GM18909 (cell line): ENCODE measurements around the gene COL16A1.

ENCODE experiments used
- ATAC-seq: cut with Tn5 transposase; IDR thresholded peaks from one replicate; pipeline ENCODE4 v1.9.1; 2021; ENCODE audit warnings: mild to moderate bottlenecking; ENCODE audit not compliant: unreplicated experiment, poor library complexity

COL16A1 gene

DNA sequence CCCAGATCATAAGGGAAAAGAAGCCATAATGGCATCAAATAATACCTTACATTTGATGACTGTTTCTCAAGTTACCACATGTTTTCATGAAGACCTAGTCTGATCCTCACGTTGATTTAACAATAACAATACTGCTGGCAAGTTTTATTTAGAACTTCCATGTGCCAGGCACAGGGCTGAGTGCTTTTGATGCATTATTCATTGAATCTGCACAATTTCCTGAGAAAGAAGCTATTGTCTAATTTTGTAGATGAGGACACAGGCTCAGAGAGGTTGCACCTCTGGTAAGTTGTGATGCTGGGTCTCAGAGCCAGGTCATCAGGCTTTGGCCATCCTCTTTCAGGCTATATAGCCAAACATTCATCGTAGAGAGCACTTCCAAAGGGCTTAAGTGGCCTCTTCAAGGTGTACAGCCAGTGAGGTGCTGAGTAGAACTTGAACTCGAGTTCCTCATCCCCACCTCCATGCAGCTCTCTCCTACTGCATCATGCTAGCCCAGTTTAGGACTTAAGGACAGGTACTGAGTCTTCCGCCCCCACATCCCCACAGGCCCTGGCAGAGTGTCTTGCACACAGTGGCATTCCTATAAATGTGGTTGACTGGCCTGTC, 50.8 kb downstream of the COL16A1 start:
- ATAC-seq: no peak

GRCh38 chr1:31651766-31652165, 52.1 kb downstream of the COL16A1 start:
- no peak for ATAC-seq

DNA sequence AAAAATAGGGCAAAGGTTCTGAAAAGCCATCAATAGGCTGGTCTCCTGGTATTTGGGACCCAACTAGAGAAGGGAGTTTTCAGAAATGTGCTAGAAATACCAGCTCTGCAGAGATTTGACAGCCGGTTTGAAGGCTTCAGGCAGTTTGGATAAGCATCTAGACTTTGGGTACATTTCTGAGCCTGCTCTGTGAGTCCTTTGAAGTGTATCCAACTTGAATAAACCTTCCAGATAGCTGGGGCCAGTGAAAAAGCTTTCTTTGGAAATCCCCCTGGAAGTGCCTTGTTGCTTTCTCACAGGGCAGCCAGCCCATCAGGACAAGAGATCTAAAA, 52.8 kb downstream of the COL16A1 start:
- ATAC-seq: no peak

DNA sequence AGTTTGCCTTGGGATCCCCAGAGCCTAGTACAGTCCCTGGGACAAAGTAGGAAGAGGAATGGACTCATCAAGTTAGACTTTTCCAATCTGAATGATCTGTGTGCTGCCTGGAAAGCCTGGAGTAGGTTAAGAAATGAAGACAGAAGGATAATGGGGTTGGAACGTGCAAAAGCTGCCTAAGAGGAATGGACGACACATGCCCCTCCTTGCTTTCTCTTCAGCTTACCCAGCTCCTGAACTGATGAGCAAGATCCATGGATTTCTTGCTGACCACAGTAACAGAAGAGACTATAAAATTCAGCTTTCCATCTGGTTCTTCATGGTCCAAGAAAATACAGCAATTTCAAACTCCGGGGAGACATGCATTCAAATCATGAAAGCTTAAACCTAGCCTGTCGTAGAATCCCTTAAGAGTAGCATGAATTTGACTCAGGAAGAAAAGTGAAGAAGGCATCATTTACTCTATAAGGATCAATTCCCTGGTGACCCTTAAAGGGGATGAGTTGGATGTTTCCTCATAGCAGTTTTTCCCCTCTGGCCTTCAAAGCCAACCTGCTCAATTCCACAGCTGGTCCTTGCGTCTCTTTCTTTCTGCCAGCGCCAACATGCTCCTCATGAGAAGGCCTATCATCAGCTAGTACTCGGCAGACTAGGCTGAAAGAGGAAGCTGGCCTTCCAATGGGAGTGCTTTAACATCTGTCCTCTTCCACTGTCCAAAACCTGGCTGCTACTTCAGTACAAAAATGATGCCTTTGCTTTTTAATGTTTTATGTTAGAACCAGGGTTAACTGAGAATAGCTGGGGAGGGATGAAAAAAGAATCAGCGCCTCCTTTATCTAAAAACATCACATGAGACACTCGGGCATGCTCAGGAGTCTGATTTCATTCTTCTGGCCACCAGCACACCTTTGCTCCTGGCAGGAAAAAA, 53.4 kb downstream of the COL16A1 start:
- no peak for ATAC-seq

DNA sequence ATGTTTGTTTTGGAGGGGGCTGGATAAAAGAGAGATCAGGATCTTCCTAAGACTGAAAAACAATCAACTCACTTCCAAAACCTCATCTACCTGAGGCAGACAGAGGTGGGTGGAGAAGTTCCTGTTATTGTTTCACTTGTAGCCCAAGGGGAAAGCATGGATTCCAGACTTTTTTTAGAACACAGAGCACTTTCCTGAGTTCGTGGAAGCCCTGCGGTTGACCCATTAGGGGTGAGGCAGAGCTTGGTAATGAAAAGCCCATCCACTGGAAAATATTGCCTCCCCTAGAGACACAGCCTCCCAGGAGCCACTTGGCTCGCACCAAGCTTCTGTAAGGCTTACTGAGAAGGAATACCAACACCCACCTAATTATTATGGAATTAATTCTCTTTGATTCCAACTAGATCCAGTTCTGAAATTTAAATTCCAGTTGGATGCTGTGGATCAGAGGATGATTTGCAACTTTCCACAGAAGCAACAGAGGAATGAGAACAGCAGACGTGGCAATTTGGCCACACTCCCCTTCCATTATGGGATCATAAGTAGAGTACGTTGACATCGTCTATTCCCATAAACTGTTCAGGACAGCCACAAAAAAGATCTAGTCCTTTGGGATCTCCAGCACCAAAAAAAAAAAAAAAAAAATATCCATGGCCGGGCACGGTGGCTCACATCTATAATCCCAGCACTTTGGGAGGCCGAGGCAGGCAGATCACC, 55.0 kb downstream of the COL16A1 start:
- ATAC-seq: no peak

DNA sequence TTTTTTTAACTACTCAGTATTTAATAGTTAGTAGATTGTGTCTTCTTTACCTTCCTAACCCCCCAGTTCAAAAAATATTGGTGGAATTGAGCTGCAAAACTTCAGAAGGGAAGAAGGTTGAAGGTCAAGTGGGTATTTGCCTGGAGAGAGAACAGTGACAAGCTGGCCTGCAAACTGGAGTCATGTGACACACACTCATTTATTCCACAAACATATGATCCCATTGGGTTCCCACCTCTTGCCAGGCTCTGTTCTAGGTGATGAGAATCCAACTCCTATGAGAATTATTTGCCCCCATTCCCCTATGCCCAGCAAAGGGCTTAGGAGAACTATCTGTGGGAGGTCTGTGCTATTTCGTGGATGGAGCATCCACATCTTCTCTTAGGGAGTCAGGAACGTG, 55.6 kb downstream of the COL16A1 start:
- no peak for ATAC-seq

DNA sequence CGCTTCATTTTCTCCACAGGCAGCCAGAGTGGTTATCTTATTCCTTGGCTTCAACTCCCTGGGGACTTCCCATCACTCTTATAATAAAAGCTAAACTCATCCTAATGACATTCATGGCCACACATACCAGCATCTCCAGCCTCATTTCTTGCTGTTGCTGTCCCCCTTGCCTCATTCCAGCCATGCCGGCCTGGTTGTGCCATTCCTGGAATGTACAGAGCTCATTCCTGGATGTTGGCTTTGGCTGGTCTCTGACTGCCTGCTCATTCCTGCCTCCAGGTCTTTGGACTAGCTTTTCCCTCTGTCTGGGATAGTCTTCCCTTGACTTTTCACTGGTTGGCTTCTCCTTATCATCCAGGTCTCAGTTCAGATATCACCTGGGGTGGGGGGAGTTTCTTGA, 56.7 kb downstream of the COL16A1 start:
- ATAC-seq: no peak

DNA sequence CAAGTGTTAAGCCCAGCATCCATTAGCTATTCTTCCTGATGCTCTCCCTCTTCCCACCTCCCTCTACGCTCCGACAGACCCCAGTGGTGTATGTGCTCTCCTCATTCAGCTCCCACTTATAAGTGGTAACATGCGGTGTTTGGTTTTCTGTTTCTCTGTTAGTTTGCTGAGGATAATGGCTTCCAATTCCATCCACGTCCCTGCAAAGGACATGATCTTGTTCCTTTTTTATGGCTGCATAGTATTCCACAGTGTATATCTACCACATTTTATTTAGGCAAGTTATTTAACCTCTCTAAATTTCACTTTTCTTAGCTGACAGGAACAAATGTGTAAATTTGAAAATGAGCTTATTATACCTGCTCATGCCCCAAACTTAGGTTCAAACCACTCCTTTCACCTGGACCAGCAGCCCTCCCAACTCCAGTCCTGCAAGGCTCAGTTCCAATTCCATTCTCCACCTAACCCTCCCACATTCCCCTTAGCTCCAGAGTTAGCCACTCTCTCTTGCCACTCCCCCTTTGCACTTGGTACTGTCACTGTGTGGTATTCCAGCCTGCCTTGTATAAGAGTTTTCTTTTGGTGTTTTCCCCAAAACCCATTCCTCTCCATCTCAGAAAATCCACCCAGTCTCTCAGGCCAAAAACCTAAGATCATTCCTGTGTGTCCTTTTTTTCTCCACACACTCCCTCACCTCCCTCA, 57.4 kb downstream of the COL16A1 start:
- no peak for ATAC-seq

GRCh38 chr1:31645274-31645568, 58.6 kb downstream of the COL16A1 start:
- ATAC-seq: no peak

GRCh38 chr1:31644560-31645273, 59.1 kb downstream of the COL16A1 start, which contains the start of gene PEF1:
Gene PEF1 (minus strand): TSS chr1:31644876. CDS start chr1:31644864, 12 bp downstream.
- ATAC-seq: peak; percentile 91

- no peak for ATAC-seq
These were observed 59.7 kb downstream of the COL16A1 start for GRCh38 chr1:31643976-31644559.

- no peak for ATAC-seq
These were observed 60.9 kb downstream of the COL16A1 start for GRCh38 chr1:31642897-31643296.

DNA sequence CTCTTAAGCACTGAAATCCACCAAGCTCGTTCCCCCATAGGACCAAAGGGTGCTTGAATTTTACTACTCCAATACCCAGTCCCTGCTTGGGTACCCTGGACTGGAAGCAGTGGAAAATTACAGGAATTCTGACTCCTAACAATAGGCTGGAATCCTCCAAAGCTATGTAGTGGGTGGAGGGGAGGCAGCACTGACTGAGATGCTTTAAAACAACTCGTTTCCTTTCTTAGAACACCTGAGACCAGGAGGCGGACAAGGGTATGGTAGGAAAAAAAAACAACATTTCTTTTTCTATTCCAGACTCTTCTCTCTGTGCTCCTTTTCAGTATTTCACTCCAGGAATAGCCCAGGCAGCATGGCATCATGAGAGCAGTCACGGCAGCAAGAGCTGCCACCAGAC, 61.5 kb downstream of the COL16A1 start:
- no peak for ATAC-seq

GRCh38 chr1:31640964-31641363, 62.9 kb downstream of the COL16A1 start:
- ATAC-seq: no peak

DNA sequence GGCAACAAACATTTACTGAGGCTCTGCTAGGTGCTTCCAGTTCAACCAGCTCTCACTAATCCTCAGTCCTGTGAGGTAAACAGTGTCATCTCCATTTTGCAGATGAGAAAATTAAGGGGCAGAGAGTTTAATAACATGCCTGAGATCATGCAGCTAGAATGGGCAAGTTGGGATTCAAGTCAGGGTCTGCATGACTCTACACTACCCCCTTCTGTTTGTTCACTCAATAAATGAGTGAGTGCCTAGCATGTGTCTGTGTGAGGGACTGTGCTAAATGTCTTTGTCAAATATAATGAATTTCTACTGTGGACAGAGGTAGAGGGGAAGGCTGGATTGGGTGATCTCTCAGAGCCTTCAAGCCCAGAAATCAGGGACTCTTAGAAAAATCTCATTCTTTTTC, 63.6 kb downstream of the COL16A1 start:
- no peak for ATAC-seq

- ATAC-seq: no peak
These were observed 64.3 kb downstream of the COL16A1 start for GRCh38 chr1:31639543-31639942.

DNA sequence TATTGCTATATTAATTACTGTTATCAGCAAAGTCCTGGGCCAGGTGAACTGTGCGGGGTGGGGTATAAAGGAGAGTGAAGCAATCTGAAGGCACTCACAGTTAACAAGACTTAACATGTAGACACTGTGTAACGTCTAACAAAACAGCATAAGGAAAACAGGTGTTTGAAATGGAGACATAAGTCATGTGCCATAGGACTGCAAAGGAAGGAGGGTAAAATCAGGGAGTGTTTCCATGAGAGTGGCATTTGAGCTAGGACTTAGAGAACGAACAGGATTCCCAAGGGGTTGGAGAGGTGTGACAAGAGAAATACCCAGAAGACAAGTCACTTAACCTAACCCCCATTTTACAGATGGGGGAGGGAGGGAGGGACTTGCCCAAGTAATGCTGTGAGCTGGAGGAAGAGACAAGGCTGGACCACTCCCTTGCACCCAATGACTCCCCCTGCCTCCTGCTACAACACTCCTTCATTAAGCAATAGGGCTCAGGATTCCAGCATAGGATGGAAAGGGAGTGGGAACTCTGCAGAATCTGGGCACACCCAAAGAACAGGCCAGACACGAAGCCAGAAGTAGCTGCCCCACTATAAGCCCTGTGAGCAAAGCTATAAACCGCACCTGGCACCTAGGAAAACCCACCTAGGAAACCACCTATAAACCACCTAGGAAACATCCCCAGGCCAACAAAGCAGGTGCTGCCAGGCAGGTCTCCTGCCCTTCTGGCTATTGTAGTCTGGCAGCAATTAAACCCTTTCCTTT, 65.7 kb downstream of the COL16A1 start:
- no peak for ATAC-seq

DNA sequence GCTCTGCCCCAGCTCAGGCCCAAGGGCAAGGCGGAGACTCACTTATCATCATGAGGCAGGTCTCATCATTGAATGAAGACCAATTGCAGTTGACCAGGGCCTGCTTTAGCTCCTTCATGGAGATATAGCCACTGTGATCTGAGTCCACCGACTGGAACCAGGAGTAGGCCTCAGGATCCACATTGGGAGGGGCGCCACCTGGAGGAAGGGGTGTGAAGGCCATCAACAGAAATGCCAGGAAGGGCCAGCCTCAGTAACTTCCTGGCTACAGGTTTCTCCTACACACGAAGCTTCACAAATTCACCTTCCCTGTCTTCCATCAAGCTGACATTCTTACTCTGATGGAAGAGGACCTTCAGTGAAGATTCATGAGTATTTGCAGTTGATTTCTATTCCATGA, 70.7 kb downstream of the COL16A1 start:
- ATAC-seq: no peak

DNA sequence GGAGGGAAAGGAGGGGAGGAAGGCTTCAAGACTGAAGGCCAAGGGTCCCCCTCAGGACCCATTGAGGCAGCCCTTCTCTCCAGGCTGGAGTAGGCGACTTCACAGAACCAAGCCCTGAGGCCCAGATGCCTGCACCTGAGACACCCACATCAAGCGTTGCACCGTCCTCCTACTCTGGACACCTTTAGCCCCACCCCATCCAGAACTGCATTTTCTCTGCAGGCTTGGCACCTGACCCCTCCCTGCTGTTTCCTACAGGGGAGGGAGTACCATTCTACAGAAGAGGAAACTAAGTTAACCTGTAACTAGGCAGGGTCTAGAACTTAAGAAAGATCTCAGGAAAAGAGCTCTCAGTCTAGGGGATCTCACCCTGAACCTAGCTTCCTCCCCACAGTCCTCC, 71.2 kb downstream of the COL16A1 start:
- ATAC-seq: no peak
